Measurements from ENCODE around the gene OPCML.

OPCML gene

GRCh38 chr11:132788816-132789325 is 743.4 kb downstream of the OPCML start:
- no peak for DNase-seq (ENCODE audit: low read depth)

- no peak for DNase-seq (ENCODE audit: low read depth)
These were observed 746.4 kb downstream of the OPCML start for GRCh38 chr11:132785878-132786277.

- peak; percentile 48 for DNase-seq (ENCODE audit: low read depth)
These were observed 747.9 kb downstream of the OPCML start for GRCh38 chr11:132784441-132784840.

GRCh38 chr11:132782102-132782501 is 750.2 kb downstream of the OPCML start:
- DNase-seq (ENCODE audit: low read depth) = no peak

GRCh38 chr11:132780046-132780445 is 752.3 kb downstream of the OPCML start:
- no peak for DNase-seq (ENCODE audit: low read depth)

- DNase-seq (ENCODE audit: low read depth) = peak; percentile 62
These were observed 752.8 kb downstream of the OPCML start for GRCh38 chr11:132779497-132779896.

- DNase-seq (ENCODE audit: low read depth) = no peak
These were observed 755.0 kb downstream of the OPCML start for GRCh38 chr11:132777067-132777975.

GRCh38 chr11:132773751-132774150 is 758.5 kb downstream of the OPCML start:
- no peak for DNase-seq (ENCODE audit: low read depth)

GRCh38 chr11:132772703-132773545 is 759.4 kb downstream of the OPCML start:
- DNase-seq (ENCODE audit: low read depth) = peak; percentile 26

GRCh38 chr11:132771746-132772145 is 760.6 kb downstream of the OPCML start:
- no peak for DNase-seq (ENCODE audit: low read depth)

GRCh38 chr11:132770829-132771530 is 761.3 kb downstream of the OPCML start:
- DNase-seq (ENCODE audit: low read depth) = peak; percentile 21

- DNase-seq (ENCODE audit: low read depth) = no peak
These were observed 768.8 kb downstream of the OPCML start for GRCh38 chr11:132763503-132763902.

GRCh38 chr11:132755934-132756333 is 776.4 kb downstream of the OPCML start:
- DNase-seq (ENCODE audit: low read depth) = no peak

- DNase-seq (ENCODE audit: low read depth) = no peak
These were observed 780.6 kb downstream of the OPCML start for GRCh38 chr11:132751516-132752250.

GRCh38 chr11:132746305-132746704 is 786.0 kb downstream of the OPCML start:
- no peak for DNase-seq (ENCODE audit: low read depth)

- DNase-seq (ENCODE audit: low read depth) = peak; percentile 7
These were observed 787.0 kb downstream of the OPCML start for GRCh38 chr11:132745306-132745705.

- peak; percentile 93 for DNase-seq (ENCODE audit: low read depth)
These were observed 787.5 kb downstream of the OPCML start for GRCh38 chr11:132744771-132745170.

GRCh38 chr11:132743601-132744000 is 788.7 kb downstream of the OPCML start:
- DNase-seq (ENCODE audit: low read depth) = peak; percentile 8

- DNase-seq (ENCODE audit: low read depth) = no peak
These were observed 789.4 kb downstream of the OPCML start for GRCh38 chr11:132742929-132743328.

GRCh38 chr11:132734217-132734616 is 798.1 kb downstream of the OPCML start:
- DNase-seq (ENCODE audit: low read depth) = peak; percentile 96

GRCh38 chr11:132728026-132728425 is 804.3 kb downstream of the OPCML start:
- no peak for DNase-seq (ENCODE audit: low read depth)

All from EH (cell line).